ENCODE measurements around the gene STXBP6. TPM values are rescaled to one million over a fixed set of nuclear protein-coding genes. Genes with fewer than 3 reads are reported as not detected.

STXBP6 gene
- total and polyA plus RNA-seq, 2 of the 13 experiments (the other 11 are each of a cell fraction or from before 2014, with no cell fraction given): 35.3 to 42.8 TPM

DNA sequence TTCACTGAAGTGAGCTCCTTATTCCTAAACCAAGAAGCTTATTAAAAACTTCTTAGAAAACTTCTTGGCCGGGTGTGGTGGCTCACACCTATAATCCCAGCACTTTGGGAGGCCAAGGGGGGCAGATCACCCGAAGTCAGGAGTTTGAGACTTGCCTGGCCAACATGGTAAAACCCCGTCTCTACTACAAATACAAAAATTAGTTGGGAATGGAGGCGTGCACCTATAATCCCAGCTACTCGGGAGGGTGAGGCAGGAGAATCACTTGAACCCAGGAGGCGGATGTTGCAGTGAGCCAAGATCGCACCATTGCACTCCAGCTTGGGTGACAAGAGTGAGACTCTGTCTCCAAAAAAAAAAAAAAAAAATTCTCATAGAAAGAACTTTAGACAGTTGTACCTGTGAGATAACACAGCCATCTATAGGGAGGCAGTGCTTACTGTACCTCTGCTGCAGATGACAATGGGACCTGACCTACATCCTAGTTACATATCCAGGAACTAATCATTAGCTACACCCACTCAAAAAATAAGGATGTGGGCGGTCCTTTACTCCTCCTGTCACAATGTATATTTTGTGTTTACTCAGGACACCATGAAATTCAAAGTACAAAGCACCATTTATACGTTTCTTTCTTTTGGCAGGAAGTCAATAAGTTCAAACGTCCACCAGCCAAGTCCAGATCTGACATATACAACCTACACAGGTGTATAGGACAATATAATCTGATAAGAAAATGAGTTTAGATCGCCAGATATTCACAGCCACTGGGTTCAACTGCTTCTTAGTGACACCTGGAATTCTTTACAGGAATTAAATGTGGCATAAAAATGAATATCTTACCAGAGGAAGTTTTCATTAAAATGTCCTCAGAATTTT is 14.9 kb downstream of the STXBP6 start (continued):
- TF ChIP-seq, protein P1, sequence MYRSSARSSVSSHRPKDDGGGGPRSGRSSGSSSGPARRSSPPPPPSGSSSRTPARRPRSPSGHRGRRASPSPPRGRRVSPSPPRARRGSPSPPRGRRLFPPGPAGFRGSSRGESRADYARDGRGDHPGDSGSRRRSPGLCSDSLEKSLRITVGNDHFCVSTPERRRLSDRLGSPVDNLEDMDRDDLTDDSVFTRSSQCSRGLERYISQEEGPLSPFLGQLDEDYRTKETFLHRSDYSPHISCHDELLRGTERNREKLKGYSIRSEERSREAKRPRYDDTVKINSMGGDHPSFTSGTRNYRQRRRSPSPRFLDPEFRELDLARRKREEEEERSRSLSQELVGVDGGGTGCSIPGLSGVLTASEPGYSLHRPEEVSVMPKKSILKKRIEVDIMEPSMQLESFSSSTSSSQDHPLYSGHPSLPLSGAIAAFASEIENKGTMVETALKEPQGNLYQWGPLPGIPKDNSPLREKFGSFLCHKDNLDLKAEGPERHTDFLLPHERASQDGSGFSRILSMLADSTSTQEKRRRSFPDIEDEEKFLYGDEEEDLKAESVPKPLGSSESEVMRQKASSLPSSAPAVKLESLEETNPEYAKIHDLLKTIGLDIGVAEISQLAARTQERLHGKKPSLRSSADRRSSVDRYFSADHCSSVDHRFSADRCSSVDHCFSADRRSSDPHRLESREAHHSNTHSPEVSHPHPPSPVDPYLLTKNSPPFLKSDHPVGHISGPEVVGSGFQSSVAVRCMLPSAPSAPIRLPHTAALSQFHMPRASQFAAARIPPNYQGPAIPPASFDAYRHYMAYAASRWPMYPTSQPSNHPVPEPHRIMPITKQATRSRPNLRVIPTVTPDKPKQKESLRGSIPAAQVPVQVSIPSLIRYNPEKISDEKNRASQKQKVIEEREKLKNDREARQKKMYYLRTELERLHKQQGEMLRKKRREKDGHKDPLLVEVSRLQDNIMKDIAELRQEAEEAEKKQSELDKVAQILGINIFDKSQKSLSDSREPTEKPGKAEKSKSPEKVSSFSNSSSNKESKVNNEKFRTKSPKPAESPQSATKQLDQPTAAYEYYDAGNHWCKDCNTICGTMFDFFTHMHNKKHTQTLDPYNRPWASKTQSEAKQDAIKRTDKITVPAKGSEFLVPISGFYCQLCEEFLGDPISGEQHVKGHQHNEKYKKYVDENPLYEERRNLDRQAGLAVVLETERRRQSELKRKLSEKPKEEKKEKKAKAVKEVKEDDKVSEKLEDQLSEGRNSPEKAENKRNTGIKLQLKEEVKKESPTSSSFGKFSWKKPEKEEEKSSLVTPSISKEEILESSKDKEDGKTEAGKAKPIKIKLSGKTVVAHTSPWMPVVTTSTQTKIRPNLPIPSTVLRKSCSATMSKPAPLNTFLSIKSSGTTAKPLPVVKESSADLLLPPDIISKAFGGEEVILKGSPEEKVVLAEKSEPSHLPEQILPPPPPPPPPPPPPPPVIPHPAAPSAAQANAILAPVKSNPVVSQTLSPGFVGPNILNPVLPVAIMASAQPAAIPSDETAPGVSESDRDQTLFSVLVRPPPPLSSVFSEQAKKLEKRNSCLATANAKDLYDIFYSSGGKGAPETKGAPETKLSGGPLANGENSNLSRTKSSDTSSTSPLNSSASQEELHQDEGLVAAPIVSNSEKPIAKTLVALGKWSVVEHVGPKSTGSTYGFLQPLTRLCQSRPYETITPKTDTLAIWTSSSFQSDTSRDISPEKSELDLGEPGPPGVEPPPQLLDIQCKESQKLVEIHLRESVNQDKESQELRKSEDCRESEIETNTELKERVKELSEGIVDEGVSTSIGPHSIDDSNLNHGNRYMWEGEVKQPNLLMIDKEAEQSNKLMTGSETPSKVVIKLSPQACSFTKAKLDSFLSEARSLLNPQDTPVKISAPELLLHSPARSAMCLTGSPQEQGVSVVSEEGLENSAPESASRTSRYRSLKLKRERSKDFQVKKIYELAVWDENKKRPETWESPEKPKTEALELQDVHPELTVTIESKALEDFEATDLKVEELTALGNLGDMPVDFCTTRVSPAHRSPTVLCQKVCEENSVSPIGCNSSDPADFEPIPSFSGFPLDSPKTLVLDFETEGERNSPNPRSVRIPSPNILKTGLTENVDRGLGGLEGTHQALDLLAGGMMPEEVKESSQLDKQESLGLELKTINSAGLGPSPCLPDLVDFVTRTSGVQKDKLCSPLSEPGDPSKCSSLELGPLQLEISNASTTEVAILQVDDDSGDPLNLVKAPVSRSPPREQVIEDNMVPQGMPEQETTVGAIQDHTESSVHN (CRISPR knock-in tag; IDR thresholded peaks at IDR 0.05): no peak
- TF ChIP-seq DR1 (CRISPR knock-in tag; IDR thresholded peaks at IDR 0.05): no peak
- TF ChIP-seq ZNF34 (CRISPR knock-in tag; IDR thresholded peaks at IDR 0.05; ENCODE audit: borderline replicate concordance): no peak
- no peak for TF ChIP-seq POLR2AphosphoS5 (IDR thresholded peaks at IDR 0.05; ENCODE audit: low read depth, low read length)
- 0 out of 2 replicates have a peak, but pooled peaks have one; percentile 37 for TF ChIP-seq ESRRA (CRISPR knock-in tag; IDR thresholded peaks at IDR 0.05; ENCODE audit: low read depth)
- TF ChIP-seq, protein P2, sequence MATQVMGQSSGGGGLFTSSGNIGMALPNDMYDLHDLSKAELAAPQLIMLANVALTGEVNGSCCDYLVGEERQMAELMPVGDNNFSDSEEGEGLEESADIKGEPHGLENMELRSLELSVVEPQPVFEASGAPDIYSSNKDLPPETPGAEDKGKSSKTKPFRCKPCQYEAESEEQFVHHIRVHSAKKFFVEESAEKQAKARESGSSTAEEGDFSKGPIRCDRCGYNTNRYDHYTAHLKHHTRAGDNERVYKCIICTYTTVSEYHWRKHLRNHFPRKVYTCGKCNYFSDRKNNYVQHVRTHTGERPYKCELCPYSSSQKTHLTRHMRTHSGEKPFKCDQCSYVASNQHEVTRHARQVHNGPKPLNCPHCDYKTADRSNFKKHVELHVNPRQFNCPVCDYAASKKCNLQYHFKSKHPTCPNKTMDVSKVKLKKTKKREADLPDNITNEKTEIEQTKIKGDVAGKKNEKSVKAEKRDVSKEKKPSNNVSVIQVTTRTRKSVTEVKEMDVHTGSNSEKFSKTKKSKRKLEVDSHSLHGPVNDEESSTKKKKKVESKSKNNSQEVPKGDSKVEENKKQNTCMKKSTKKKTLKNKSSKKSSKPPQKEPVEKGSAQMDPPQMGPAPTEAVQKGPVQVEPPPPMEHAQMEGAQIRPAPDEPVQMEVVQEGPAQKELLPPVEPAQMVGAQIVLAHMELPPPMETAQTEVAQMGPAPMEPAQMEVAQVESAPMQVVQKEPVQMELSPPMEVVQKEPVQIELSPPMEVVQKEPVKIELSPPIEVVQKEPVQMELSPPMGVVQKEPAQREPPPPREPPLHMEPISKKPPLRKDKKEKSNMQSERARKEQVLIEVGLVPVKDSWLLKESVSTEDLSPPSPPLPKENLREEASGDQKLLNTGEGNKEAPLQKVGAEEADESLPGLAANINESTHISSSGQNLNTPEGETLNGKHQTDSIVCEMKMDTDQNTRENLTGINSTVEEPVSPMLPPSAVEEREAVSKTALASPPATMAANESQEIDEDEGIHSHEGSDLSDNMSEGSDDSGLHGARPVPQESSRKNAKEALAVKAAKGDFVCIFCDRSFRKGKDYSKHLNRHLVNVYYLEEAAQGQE (IDR thresholded peaks at IDR 0.05; ENCODE audit: borderline replicate concordance in 1 of 2, low read depth in 1 of 2, low read length in 2 of 2): no peak
- TF ChIP-seq SATB2 (CRISPR knock-in tag; IDR thresholded peaks at IDR 0.05): no peak
- no peak for TF ChIP-seq PHB2 (IDR thresholded peaks at IDR 0.05; ENCODE audit: partially characterized antibody)
- TF ChIP-seq ZNF10 (CRISPR knock-in tag; IDR thresholded peaks at IDR 0.05; ENCODE audit: borderline replicate concordance, low read depth): no peak
- TF ChIP-seq PPARG (CRISPR knock-in tag; conservative IDR thresholded peaks at IDR 0.05): peak; percentile 99
- 0 out of 2 replicates have a peak, but pooled peaks have one; percentile 31 for TF ChIP-seq RFX3 (CRISPR knock-in tag; IDR thresholded peaks at IDR 0.05)
- TF ChIP-seq ZNF124 (CRISPR knock-in tag; IDR thresholded peaks at IDR 0.05): peak; percentile 64; the same call in 1 of the 2 replicates
- TF ChIP-seq ZMAT3 (CRISPR knock-in tag; conservative IDR thresholded peaks at IDR 0.05): no peak
- 0 out of 2 replicates have a peak, but pooled peaks have one; percentile 25 for TF ChIP-seq ZMYM2 (CRISPR knock-in tag; IDR thresholded peaks at IDR 0.05)
- TF ChIP-seq SAP130 (CRISPR knock-in tag; IDR thresholded peaks at IDR 0.05; ENCODE audit: low read depth): peak; percentile 88
- TF ChIP-seq ZBTB8A (CRISPR knock-in tag; IDR thresholded peaks at IDR 0.05; ENCODE audit: borderline replicate concordance, low read depth): no peak
- no peak for TF ChIP-seq RBM39 (IDR thresholded peaks at IDR 0.05; ENCODE audit: low read depth, low read length, poor library complexity, severe bottlenecking)

Measured in HepG2 (cell line).